Esophagus muscularis mucosa (tissue), 4 donors: ENCODE data around the gene SEC14L1. TPM values are rescaled to one million over a fixed set of nuclear protein-coding genes. Genes with fewer than 3 reads are reported as not detected.

Experiments used
- DNase-seq: peaks from one replicate; pipeline ENCODE4 v3.0.0-alpha.2; 2017; ENCODE audit errors: extremely low spot score
- H3K27ac ChIP-seq, 4 donors: fragments of 200-600 bp; sonication (generic); replicated peaks in 1 of 4; 1 replicate in 3 of 4; 2 replicates in 1 of 4; pipeline ENCODE4 v1.5.1; 2016 to 2019; ENCODE audit warnings: mild to moderate bottlenecking in 1 of 4
- H3K27me3 ChIP-seq, 4 donors: fragments of 200-600 bp; sonication (generic); one replicate each; pipeline versions ENCODE4 v1.5.1 to v1.6.0; 2016 to 2019
- H3K36me3 ChIP-seq, 4 donors: fragments of 200-600 bp; sonication (generic); one replicate each; pipeline ENCODE4 v1.5.1; 2016 to 2019
- H3K4me1 ChIP-seq, 4 donors: fragments of 200-600 bp; sonication (generic); one replicate each; pipeline ENCODE4 v1.5.1; 2016 to 2019
- H3K4me3 ChIP-seq, 4 donors: fragments of 200-600 bp; sonication (generic); 1 replicate in 2 of 4; 2 replicates in 2 of 4; pipeline ENCODE4 v1.5.1; 2016 to 2019; ENCODE audit warnings: mild to moderate bottlenecking in 4 of 4, moderate library complexity in 1 of 4
- H3K9me3 ChIP-seq, 4 donors: fragments of 200-600 bp; sonication (generic); 1 replicate in 3 of 4; 2 replicates in 1 of 4; pipeline ENCODE4 v1.5.1; 2016 to 2019
- CTCF ChIP-seq, 3 experiments: fragments of 200-600 bp in 2 of 3; fragments of 450-650 bp in 1 of 3; sonication (generic) in 2 of 3; IDR thresholded peaks; one replicate each; pipeline ENCODE4 v1.5.1; 2017 to 2019; ENCODE audit warnings: antibody characterized with exemption in 3 of 3, mild to moderate bottlenecking in 2 of 3, moderate library complexity in 1 of 3
- EP300 ChIP-seq: sonication (generic); formaldehyde crosslinking; IDR thresholded peaks from one replicate; pipeline ENCODE4 v1.6.1; 2017; ENCODE audit warnings: antibody characterized with exemption
- POLR2A ChIP-seq: fragments of 450-650 bp; IDR thresholded peaks from one replicate; pipeline ENCODE4 v1.6.1; 2017; ENCODE audit warnings: antibody characterized with exemption, moderate library complexity, mild to moderate bottlenecking, low read depth
- POLR2AphosphoS5 ChIP-seq, 2 donors: sonication (generic); formaldehyde crosslinking; IDR thresholded peaks; one replicate each; pipeline ENCODE4 v1.6.1; 2017; ENCODE audit warnings: antibody characterized with exemption in 2 of 2
- WGBS: methylation state at CpG from one replicate; pipeline ENCODE4 v1.1.5; 2018; 5-methylcytosine and 5-hydroxymethylcytosine counted together
- intact Hi-C: fragments of 100-400 bp; cut with DNase I; formaldehyde crosslinking; loops from one replicate; pipeline ENCODE4 v1.15.1; 2023
- total RNA-seq, 4 donors: library from RNA; depleted of rRNA; stranded (reverse); fragments of >200 nt; gene quantifications; one replicate each; pipeline versions ENCODE4 v1.1.0 to v1.2.1, GENCODE V29; 2016

SEC14L1 gene
- total RNA-seq, 4 donors from 2014 or later: 40.7 to 96.4 (median 64.4) TPM

GRCh38 chr17:77233127-77233526, 92.4 kb downstream of the SEC14L1 start:
- Histone ChIP-seq H3K9me3 (no peaks in the 10 kb centered on the region), H3K27ac (peak overlapping the region in 2 of 4 donors; percentile 75 to 83), H3K4me1 (peaks cover 16 to 23% (median 20%) of the 10 kb centered on the region in 4 donors), H3K36me3 (no peaks in the 10 kb centered on the region), H3K27me3 (no peaks in the 10 kb centered on the region), H3K4me3 (no peak overlapping the region)
- no peak for DNase-seq
- TF ChIP-seq EP300: no peak
- no peak for TF ChIP-seq CTCF (IDR thresholded peaks at IDR 0.05)
- no peak for TF ChIP-seq POLR2AphosphoS5 (IDR thresholded peaks at IDR 0.05)
- no peak for TF ChIP-seq POLR2A
- intact Hi-C loops: no loop called here
- 95% methylated on average over 10 of the region's 10 CpGs for WGBS

GRCh38 chr17:77233635-77234334, 93.0 kb downstream of the SEC14L1 start:
- no peak for DNase-seq
- 68% methylated on average over 21 of the region's 21 CpGs for WGBS

GRCh38 chr17:77234695-77235094, 93.9 kb downstream of the SEC14L1 start:
- Histone ChIP-seq H3K27ac (peak overlapping the region; percentile 66 to 83 (median 72)), H3K27me3 (no peaks in the 10 kb centered on the region), H3K9me3 (no peaks in the 10 kb centered on the region), H3K4me1 (peaks cover 16 to 23% (median 20%) of the 10 kb centered on the region in 4 donors), H3K4me3 (peak overlapping the region; percentile 35 to 54 (median 44)), H3K36me3 (no peaks in the 10 kb centered on the region)
- 93% methylated on average over 9 of the region's 9 CpGs for WGBS
- no peak for DNase-seq
- no peak for TF ChIP-seq POLR2AphosphoS5 (IDR thresholded peaks at IDR 0.05)
- no peak for TF ChIP-seq CTCF (IDR thresholded peaks at IDR 0.05)
- TF ChIP-seq EP300: no peak
- TF ChIP-seq POLR2A: no peak
- intact Hi-C loops: no loop called here

More at GRCh38 chr17:77233635-77234334, 93.0 kb downstream of the SEC14L1 start:
- Histone ChIP-seq H3K4me3 (no peak overlapping the region), H3K4me1 (peaks cover 16 to 23% (median 20%) of the 10 kb centered on the region in 4 donors), H3K36me3 (no peaks in the 10 kb centered on the region), H3K27me3 (no peaks in the 10 kb centered on the region), H3K27ac (peak overlapping the region in 3 of 4 donors; percentile 68 to 83 (median 75)), H3K9me3 (no peaks in the 10 kb centered on the region)
- TF ChIP-seq EP300: no peak
- peak; percentile 18 to 21 for TF ChIP-seq POLR2AphosphoS5 (IDR thresholded peaks at IDR 0.05)
- intact Hi-C loops: no loop called here

GRCh38 chr17:77235370-77235941, 94.7 kb downstream of the SEC14L1 start:
- H3K4me3 ChIP-seq: peak overlapping the region; percentile 35 to 54 (median 44)
- 14% methylated on average over 15 of the region's 15 CpGs for WGBS

GRCh38 chr17:77237232-77238008, 96.7 kb downstream of the SEC14L1 start:
- Histone ChIP-seq H3K27me3 (no peaks in the 10 kb centered on the region), H3K4me1 (peaks cover 16 to 23% (median 20%) of the 10 kb centered on the region in 4 donors), H3K4me3 (no peak overlapping the region), H3K27ac (no peak overlapping the region), H3K36me3 (no peaks in the 10 kb centered on the region), H3K9me3 (no peaks in the 10 kb centered on the region)
- WGBS: 94% methylated on average over 10 of the region's 13 CpGs
- no peak for TF ChIP-seq CTCF (IDR thresholded peaks at IDR 0.05)
- no peak for TF ChIP-seq EP300
- TF ChIP-seq POLR2A: no peak
- TF ChIP-seq POLR2AphosphoS5 (IDR thresholded peaks at IDR 0.05): no peak
- no peak for DNase-seq
- intact Hi-C loops: no loop called here

More at GRCh38 chr17:77235370-77235941, 94.7 kb downstream of the SEC14L1 start:
- intact Hi-C loops: no loop called here
- Histone ChIP-seq H3K36me3 (no peaks in the 10 kb centered on the region), H3K27ac (peak overlapping the region; percentile 66 to 83 (median 72)), H3K9me3 (no peaks in the 10 kb centered on the region), H3K4me1 (peaks cover 16 to 23% (median 20%) of the 10 kb centered on the region in 4 donors), H3K27me3 (no peaks in the 10 kb centered on the region)
- peak; percentile 96 for DNase-seq
- peak in 1 of 2 donors; percentile 47 for TF ChIP-seq POLR2AphosphoS5 (IDR thresholded peaks at IDR 0.05)
- no peak for TF ChIP-seq EP300
